ENCODE data around the gene ADGRD2.

The ADGRD2 gene

GRCh38 chr9:124475158-124475867 is 25.1 kb downstream of the ADGRD2 start:
- no peak overlapping the region for H3K4me3 ChIP-seq (ENCODE audit: low read length)
- peaks cover 13% of the 10 kb centered on the region for H3K4me1 ChIP-seq (ENCODE audit: control insufficient read depth, low read depth, low read length)
- H3K9me3 ChIP-seq (ENCODE audit: control insufficient read depth, low read depth, low read length), result no peaks in the 10 kb centered on the region
- H3K9ac ChIP-seq (ENCODE audit: low read length), result no peak overlapping the region
- H3K27ac ChIP-seq (ENCODE audit: low read length), result no peak overlapping the region
- peaks cover 42% of the 10 kb centered on the region for H3K27me3 ChIP-seq (ENCODE audit: control insufficient read depth, insufficient read depth, low read length)
- no peaks in the 10 kb centered on the region for H3K36me3 ChIP-seq (ENCODE audit: control insufficient read depth, low read depth, low read length)

GRCh38 chr9:124475868-124476690 is 25.8 kb downstream of the ADGRD2 start:
- no peaks in the 10 kb centered on the region for H3K9me3 ChIP-seq (ENCODE audit: control insufficient read depth, low read depth, low read length)
- H3K4me3 ChIP-seq (ENCODE audit: low read length), result no peak overlapping the region
- peaks cover 15% of the 10 kb centered on the region for H3K4me1 ChIP-seq (ENCODE audit: control insufficient read depth, low read depth, low read length)
- no peak overlapping the region for H3K9ac ChIP-seq (ENCODE audit: low read length)
- H3K27ac ChIP-seq (ENCODE audit: low read length), result no peak overlapping the region
- no peaks in the 10 kb centered on the region for H3K36me3 ChIP-seq (ENCODE audit: control insufficient read depth, low read depth, low read length)
- peaks cover 44% of the 10 kb centered on the region for H3K27me3 ChIP-seq (ENCODE audit: control insufficient read depth, insufficient read depth, low read length)

- Histone ChIP-seq H3K27me3 (ENCODE audit: control insufficient read depth, insufficient read depth, low read length) (peaks cover 53% of the 10 kb centered on the region), H3K27ac (ENCODE audit: low read length) (no peak overlapping the region), H3K9me3 (ENCODE audit: control insufficient read depth, low read depth, low read length) (no peaks in the 10 kb centered on the region), H3K4me3 (ENCODE audit: low read length) (peak overlapping the region; percentile 39), H3K9ac (ENCODE audit: low read length) (no peak overlapping the region), H3K36me3 (ENCODE audit: control insufficient read depth, low read depth, low read length) (no peaks in the 10 kb centered on the region), H3K4me1 (ENCODE audit: control insufficient read depth, low read depth, low read length) (peaks cover 19% of the 10 kb centered on the region)
These were observed 27.0 kb downstream of the ADGRD2 start for GRCh38 chr9:124477211-124477647.

GRCh38 chr9:124477648-124478285 is 27.5 kb downstream of the ADGRD2 start:
- H3K9ac ChIP-seq (ENCODE audit: low read length), result no peak overlapping the region
- peak overlapping the region; percentile 39 for H3K4me3 ChIP-seq (ENCODE audit: low read length)
- H3K27ac ChIP-seq (ENCODE audit: low read length), result no peak overlapping the region
- peaks cover 20% of the 10 kb centered on the region for H3K4me1 ChIP-seq (ENCODE audit: control insufficient read depth, low read depth, low read length)
- peaks cover 54% of the 10 kb centered on the region for H3K27me3 ChIP-seq (ENCODE audit: control insufficient read depth, insufficient read depth, low read length)
- H3K36me3 ChIP-seq (ENCODE audit: control insufficient read depth, low read depth, low read length), result no peaks in the 10 kb centered on the region
- no peaks in the 10 kb centered on the region for H3K9me3 ChIP-seq (ENCODE audit: control insufficient read depth, low read depth, low read length)

GRCh38 chr9:124478354-124478753 is 28.1 kb downstream of the ADGRD2 start:
- Histone ChIP-seq H3K9ac (ENCODE audit: low read length) (no peak overlapping the region), H3K4me1 (ENCODE audit: control insufficient read depth, low read depth, low read length) (peaks cover 20% of the 10 kb centered on the region), H3K36me3 (ENCODE audit: control insufficient read depth, low read depth, low read length) (no peaks in the 10 kb centered on the region), H3K9me3 (ENCODE audit: control insufficient read depth, low read depth, low read length) (no peaks in the 10 kb centered on the region), H3K27ac (ENCODE audit: low read length) (no peak overlapping the region), H3K4me3 (ENCODE audit: low read length) (peak overlapping the region; percentile 39), H3K27me3 (ENCODE audit: control insufficient read depth, insufficient read depth, low read length) (peaks cover 54% of the 10 kb centered on the region)

GRCh38 chr9:124479371-124479770 is 29.1 kb downstream of the ADGRD2 start:
- Histone ChIP-seq H3K36me3 (ENCODE audit: control insufficient read depth, low read depth, low read length) (no peaks in the 10 kb centered on the region), H3K27ac (ENCODE audit: low read length) (no peak overlapping the region), H3K27me3 (ENCODE audit: control insufficient read depth, insufficient read depth, low read length) (peaks cover 54% of the 10 kb centered on the region), H3K4me3 (ENCODE audit: low read length) (no peak overlapping the region), H3K9ac (ENCODE audit: low read length) (no peak overlapping the region), H3K9me3 (ENCODE audit: control insufficient read depth, low read depth, low read length) (no peaks in the 10 kb centered on the region), H3K4me1 (ENCODE audit: control insufficient read depth, low read depth, low read length) (peaks cover 20% of the 10 kb centered on the region)

- Histone ChIP-seq H3K36me3 (ENCODE audit: control insufficient read depth, low read depth, low read length) (no peaks in the 10 kb centered on the region), H3K27me3 (ENCODE audit: control insufficient read depth, insufficient read depth, low read length) (peaks cover 54% of the 10 kb centered on the region), H3K9ac (ENCODE audit: low read length) (no peak overlapping the region), H3K4me3 (ENCODE audit: low read length) (no peak overlapping the region), H3K9me3 (ENCODE audit: control insufficient read depth, low read depth, low read length) (no peaks in the 10 kb centered on the region), H3K27ac (ENCODE audit: low read length) (no peak overlapping the region), H3K4me1 (ENCODE audit: control insufficient read depth, low read depth, low read length) (peaks cover 20% of the 10 kb centered on the region)
These were observed 29.8 kb downstream of the ADGRD2 start for GRCh38 chr9:124479947-124480620.

GRCh38 chr9:124480621-124480981 is 30.4 kb downstream of the ADGRD2 start:
- Histone ChIP-seq H3K4me3 (ENCODE audit: low read length) (no peak overlapping the region), H3K27ac (ENCODE audit: low read length) (no peak overlapping the region), H3K27me3 (ENCODE audit: control insufficient read depth, insufficient read depth, low read length) (peaks cover 54% of the 10 kb centered on the region), H3K9me3 (ENCODE audit: control insufficient read depth, low read depth, low read length) (no peaks in the 10 kb centered on the region), H3K9ac (ENCODE audit: low read length) (no peak overlapping the region), H3K4me1 (ENCODE audit: control insufficient read depth, low read depth, low read length) (peaks cover 20% of the 10 kb centered on the region), H3K36me3 (ENCODE audit: control insufficient read depth, low read depth, low read length) (no peaks in the 10 kb centered on the region)

GRCh38 chr9:124481115-124481514 is 30.9 kb downstream of the ADGRD2 start:
- Histone ChIP-seq H3K27ac (ENCODE audit: low read length) (no peak overlapping the region), H3K36me3 (ENCODE audit: control insufficient read depth, low read depth, low read length) (no peaks in the 10 kb centered on the region), H3K4me1 (ENCODE audit: control insufficient read depth, low read depth, low read length) (peaks cover 20% of the 10 kb centered on the region), H3K27me3 (ENCODE audit: control insufficient read depth, insufficient read depth, low read length) (peaks cover 50% of the 10 kb centered on the region), H3K9me3 (ENCODE audit: control insufficient read depth, low read depth, low read length) (no peaks in the 10 kb centered on the region), H3K4me3 (ENCODE audit: low read length) (no peak overlapping the region), H3K9ac (ENCODE audit: low read length) (no peak overlapping the region)

- no peaks in the 10 kb centered on the region for H3K9me3 ChIP-seq (ENCODE audit: control insufficient read depth, low read depth, low read length)
- H3K4me3 ChIP-seq (ENCODE audit: low read length), result peak overlapping the region; percentile 23
- peaks cover 21% of the 10 kb centered on the region for H3K4me1 ChIP-seq (ENCODE audit: control insufficient read depth, low read depth, low read length)
- no peak overlapping the region for H3K27ac ChIP-seq (ENCODE audit: low read length)
- H3K27me3 ChIP-seq (ENCODE audit: control insufficient read depth, insufficient read depth, low read length), result peaks cover 42% of the 10 kb centered on the region
- no peak overlapping the region for H3K9ac ChIP-seq (ENCODE audit: low read length)
- no peaks in the 10 kb centered on the region for H3K36me3 ChIP-seq (ENCODE audit: control insufficient read depth, low read depth, low read length)
These were observed 32.3 kb downstream of the ADGRD2 start for GRCh38 chr9:124482431-124483031.

- no peak overlapping the region for H3K4me3 ChIP-seq (ENCODE audit: low read length)
- H3K4me1 ChIP-seq (ENCODE audit: control insufficient read depth, low read depth, low read length), result peaks cover 16% of the 10 kb centered on the region
- H3K27ac ChIP-seq (ENCODE audit: low read length), result no peak overlapping the region
- no peaks in the 10 kb centered on the region for H3K36me3 ChIP-seq (ENCODE audit: control insufficient read depth, low read depth, low read length)
- H3K9ac ChIP-seq (ENCODE audit: low read length), result no peak overlapping the region
- H3K27me3 ChIP-seq (ENCODE audit: control insufficient read depth, insufficient read depth, low read length), result peaks cover 35% of the 10 kb centered on the region
- no peaks in the 10 kb centered on the region for H3K9me3 ChIP-seq (ENCODE audit: control insufficient read depth, low read depth, low read length)
These were observed 33.2 kb downstream of the ADGRD2 start for GRCh38 chr9:124483481-124483880.

Measured in iPS-18a (cell line).